Activated CD4-positive, alpha-beta T cell treated with anti-CD3 and anti-CD28 coated beads for 4 hours (primary cell): ENCODE results near the gene MRC1.
"Not testable (repeated sequence)": the region's sequence is repeated elsewhere in the genome, so short reads cannot be mapped to it uniquely, and the experiment has no call there.

Source experiments
- DNase-seq, 2 donors: peaks; one replicate each; pipeline ENCODE4 v3.0.0-alpha.2; 2020

Gene MRC1

DNA sequence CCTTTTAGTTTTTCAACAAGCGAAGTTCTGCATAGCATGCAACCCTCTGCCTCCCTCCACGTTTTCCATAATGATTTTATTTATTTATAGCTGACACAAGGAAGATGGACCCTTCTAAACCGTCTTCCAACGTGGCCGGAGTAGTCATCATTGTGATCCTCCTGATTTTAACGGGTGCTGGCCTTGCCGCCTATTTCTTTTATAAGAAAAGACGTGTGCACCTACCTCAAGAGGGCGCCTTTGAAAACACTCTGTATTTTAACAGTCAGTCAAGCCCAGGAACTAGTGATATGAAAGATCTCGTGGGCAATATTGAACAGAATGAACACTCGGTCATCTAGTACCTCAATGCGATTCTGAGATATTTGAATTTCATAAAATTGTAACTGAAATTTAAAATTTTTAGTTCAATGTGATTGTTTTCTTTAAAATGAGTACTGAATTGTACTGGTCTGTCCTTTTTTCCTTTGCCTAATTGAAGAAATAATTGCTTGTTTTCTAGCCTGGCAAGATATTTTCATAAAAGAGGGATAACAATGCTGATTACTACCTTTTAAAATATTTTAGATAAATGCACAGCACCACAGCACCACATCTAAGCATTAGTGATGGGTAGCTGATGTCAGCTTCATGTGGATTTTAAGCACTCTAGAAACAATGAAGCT is 101.1 kb downstream of the MRC1 start:
- no peak for DNase-seq

DNA sequence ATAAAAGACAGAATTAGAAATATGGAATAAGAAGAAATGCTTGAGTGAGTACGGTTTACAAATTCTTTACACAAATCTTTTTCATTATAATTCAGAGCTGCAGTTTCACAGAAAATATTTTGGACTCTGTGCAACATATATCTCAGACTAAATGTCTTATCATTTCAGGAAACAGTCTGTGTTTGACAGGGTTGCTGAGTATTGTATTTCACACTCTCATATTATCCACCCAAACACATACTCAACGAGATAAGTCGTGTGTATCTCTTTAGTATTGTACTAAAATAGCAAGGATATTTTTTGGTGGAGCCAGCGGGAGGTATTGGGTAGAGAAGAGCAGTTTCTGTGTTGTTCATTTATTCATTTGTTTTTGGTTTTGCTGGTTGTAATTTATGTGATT is 103.6 kb downstream of the MRC1 start:
- DNase-seq = no peak

DNA sequence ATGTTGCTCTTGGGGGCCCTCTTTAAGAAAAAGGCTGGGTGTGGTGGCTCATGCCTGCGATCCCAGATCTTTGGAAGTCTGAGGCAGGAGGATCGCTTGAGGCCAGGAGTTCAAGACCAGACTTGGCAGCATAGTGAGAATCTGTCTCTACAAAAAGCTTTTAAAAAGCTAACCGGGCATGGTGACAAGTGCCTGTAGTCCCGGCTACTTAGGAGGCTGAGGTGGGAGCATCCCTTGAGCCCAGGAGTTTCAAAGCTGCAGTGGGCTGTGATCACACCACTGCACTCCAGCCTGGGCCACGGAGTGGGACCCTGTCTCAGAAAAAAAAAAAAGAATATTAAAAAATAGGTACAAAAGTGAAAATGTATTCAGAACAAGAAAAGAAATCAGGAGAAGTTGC is 104.5 kb downstream of the MRC1 start:
- no peak for DNase-seq

DNA sequence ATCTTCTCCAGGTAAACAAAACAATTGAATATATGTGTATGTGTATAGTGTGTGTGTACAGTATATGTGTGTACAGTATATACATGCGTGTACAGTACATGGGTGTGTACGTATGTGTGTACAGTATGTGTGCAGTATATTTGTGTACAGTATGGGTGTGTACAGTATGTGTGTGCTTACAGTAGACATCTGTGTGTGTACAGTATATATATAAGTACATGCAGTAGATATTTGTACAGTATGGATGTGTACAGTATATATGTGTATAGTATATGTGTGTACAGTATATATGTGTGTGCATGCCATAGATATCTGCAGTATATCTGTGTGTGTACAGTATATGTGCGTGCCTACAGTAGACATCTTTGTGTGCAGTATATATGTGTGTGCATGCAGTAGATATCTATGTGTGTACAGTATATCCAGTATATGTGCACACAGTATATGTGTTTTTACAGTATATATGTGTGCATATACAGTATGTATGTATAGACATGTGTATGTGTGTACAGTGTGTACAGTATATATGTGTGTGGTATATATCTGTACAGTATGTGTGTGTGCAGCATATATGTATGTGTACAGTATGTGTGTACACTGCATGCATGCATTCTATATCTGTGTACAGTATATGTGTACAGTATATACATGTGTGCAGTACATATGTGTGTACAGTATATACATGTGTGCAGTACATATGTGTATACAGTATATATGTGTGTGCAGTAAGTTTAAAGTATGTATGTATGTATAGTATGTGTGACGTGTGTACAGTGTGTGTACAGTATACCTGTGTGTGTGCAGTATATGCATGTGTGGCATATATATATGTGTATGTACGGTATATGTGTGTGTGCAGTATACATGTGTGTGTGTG is 105.3 kb downstream of the MRC1 start:
- no peak for DNase-seq

DNA sequence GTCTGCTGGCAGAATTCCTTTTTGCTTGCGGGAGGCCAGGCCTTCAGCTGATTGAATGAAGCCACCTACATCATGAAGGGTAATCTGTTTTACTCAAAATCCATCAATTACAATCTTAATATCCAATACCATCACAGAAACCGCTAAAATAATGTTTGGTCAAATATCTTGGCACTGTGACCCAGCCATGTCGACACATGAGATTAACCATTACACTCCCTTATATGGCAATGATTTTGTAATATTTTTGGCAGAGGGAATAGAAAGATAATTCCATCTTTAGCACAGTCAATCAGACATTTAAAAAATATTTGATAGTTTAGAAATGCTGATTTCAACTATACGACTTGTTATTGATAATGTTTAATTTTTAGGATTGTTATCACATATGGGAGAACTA is 106.0 kb downstream of the MRC1 start:
- DNase-seq = no peak

DNA sequence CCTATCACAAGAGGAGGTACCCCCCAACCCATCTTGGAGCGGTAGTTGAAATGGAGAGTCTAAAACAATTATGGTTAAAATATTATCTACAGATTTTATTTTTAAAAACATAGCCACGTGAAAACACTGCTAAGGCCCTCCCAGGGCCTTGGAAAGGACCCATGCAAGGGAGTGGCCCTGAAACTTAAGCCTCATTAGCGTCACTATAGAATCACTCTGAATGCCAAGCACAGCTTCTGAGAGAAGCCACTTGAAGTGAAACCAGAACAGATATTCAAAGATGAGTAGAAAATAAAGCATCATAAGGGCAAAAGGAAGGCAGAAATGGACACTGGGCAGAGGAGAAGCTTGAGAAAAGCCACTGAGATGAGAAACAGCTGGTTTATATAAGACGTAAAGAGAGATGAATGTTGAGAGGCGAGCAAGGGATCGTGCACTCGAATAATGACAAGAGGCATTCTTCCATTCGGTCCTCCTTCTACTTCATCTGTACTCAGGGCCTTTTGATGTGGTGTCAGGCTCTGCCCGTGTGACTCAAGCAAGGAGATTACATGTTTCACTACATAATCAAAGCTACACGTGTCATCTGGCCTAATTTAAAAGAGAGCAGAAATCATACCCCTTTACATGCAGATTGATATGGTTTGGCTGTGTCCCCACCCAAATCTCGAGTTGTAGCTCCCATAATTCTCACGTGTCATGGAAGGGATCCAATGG is 109.2 kb downstream of the MRC1 start:
- DNase-seq = no peak

DNA sequence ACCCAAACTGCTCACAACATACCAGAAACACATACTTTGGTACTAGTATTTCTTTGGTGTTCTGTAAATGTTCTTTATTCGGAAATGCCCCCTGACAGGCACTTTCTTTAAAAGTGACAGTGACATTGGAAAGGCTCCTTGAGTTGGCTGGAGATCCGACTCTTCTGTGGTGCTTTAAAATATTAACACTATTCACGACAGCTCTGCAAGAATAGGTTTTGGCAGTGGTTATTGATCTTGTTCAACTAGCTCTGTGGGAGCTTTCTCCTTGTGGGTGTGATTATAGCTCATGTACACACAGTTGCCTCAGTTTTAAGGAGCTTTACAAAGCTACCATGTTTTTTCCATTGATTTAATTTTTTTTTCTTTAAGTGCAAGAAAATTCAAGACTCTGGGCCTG is 112.2 kb downstream of the MRC1 start:
- DNase-seq = no peak

DNA sequence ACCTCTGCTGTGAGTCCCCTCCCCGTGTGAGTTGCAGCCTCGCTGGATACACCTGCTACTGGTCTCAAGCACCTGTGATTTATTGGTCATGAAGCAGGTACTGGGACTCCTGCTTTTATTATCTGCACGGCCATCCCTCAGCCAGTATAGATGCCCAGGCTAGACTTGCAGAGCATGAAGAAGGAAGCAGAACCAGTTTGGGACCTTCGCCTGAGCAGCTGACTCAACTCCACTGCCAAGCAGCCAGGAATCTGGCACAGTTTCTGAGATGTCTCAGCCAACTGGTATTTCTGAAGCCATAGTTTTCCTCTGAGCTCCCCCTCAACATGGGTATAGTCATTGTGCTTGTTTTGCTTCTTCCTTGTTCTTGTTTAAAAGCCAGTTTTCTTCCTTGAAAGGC is 114.6 kb downstream of the MRC1 start:
- no peak for DNase-seq

DNA sequence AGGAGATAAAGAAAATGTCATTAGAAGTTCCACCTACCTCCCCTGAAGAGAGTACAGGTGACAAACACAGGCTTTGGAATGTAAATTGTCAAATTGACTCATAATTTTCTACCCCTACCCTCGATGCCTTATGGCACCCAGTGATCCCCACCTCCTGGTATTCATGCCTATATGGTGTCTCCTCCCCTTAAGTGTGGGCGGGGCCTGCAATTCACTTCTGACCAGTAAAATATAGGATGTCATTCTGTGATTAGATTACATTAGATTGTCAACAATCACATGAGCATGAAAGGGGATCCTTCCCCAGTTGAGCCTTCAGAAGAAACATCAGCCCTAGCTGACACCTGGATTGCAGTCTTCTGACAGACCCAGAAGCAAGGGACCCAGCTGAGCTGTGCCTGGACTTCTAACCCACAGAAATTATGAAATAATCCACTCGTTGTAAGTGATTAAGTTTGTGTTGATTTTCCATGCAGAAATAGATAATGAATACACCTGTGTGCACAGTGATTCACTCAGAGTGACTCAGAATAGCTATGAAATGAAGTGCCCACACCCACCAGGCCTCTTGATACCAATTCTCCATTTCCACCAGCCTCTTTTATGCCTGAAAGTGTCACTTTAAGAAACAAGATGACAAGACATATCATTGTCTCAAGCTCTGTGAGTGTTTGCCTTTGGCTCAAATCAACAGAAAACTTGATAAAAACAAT is 134.0 kb downstream of the MRC1 start:
- no peak for DNase-seq

DNA sequence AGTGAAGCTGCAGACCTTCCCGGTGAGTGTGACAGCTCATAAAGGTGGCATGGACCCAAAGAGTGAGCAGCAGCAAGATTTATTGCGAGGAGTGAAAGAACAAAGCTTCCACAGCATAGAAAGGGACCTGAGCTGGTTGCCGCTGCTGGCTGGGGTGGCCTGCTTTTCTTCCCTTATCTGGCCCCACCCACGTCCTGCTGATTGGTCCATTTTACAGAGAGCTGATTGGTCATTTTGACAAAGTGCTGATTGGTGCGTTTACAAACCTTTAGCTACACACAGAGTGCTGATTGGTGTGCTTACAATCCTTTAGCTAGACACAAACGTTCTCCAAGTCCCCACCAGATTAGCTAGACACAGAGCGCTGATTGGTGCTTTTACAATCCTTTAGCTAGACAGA is 141.1 kb downstream of the MRC1 start:
- DNase-seq = not testable (repeated sequence)

DNA sequence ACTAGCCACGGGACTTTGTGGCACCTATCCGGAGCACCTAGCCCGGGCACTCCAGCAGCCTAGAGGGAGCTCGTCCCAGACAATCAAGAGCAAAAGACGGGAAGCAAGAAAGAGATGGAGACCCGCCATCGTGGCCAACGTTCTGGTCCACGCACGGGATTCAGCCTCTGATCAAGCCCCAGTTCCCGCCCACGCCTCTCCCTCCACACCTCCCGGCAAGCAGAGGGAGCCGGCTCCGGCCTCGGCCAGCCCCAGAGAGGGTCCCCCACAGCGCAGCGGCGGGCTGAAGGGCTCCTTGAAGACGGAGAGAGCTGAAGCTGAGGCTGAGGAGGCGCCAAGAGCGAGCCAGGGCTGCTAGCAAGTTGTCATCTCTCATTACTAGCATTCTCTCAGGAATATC is 141.6 kb downstream of the MRC1 start:
- DNase-seq = no peak

DNA sequence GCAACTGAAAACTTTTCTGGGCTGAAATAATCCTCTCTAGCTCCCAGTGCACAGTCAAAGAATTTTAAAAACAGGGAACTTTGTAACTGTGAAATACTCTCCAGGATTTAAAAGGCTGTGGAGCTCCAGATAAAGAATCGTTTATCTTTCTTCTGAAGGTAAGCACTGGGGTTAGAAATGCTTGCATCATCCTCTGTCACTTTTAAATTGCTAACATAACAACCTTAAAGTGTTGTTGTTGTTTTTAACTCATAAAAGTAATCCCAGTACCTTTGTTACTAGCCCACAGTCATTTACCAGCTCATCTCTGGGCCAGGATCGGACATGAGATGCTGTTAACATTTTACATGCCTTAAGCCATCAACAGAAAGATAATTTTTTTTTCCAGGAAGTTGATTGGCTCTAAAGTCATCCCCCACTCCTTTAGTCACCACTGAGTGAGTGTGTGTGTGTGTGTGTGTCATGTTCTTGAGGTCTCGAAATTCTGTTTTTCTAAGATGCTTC is 142.8 kb downstream of the MRC1 start, which contains the start of gene SLC39A12:
SLC39A12 (plus strand) TSS at position 51 of the 504 bp plus-strand sequence. CDS start 1,359 bp downstream, outside the sequence.
- no peak for DNase-seq

DNA sequence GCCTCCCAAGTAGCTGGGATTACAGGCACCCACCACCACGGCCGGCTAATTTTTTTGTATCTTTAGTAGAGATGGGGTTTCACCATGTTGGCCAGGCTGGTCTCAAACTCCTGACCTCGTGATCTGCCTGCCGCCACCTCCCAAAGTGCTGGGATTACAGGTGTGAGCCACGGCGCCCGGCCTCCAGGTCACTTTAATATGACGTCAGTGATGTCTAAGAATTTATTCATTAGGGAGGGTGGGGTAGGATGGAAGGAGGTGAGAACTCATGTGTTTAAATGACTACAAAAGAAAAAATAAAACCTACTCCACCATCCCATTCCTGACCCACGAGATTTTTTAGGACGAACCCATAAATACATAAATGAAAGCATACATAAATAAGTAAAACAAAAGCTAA is 145.2 kb downstream of the MRC1 start:
- DNase-seq = not testable (repeated sequence)

DNA sequence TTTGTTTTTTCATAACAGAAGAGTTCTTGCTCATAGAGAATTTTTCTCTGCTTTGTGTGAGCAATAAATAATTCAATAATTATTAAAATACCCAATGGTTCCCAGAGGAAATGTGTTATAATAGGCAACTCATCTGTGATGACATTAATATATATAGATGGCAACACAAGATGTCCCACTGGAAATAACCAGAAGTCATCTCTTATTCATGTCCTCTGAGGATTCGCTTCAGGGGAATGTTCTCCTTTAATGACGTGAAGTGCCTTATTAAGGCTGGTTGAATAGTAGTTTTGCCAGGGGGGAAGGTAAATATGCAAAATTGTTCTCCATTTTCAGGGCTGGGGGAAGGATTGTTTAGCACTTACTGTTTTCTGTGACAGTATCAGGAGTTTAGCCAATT is 145.7 kb downstream of the MRC1 start:
- no peak for DNase-seq

DNA sequence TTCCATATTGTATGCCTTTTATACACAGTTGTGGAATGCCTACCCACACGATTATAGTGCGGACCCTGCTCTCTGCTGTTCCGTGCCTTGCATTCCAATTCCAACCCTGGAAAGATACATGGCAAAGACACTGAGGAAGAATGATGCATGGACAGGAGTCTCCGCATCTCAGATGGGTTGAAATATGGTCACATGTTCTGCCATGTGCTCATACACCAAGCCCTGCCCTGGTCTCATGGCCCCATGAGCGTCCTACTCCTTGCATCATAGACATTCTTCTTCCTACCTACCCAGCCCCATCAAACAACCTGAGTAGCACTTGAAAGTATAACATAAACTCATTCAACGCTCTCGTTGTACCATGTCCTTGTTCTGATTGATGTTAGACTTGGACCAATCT is 148.9 kb downstream of the MRC1 start:
- DNase-seq = no peak

DNA sequence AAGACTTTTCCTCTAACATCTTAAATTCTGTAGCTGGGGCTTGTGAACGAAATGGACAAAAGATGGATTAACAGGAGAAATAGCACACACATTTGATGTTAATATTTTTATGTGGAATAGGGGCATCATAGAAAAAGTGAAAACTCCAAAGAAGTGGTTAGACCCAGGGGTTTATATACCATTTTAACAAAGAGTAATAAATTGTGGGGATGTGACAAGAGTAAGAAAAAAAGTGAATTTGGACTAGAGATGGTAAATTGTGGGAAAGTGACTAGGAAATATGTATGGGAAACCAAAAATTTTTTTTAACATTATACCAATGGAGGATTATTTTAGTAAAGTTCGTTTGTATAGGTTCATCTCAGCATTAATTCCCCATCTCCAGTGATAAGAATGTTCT is 150.7 kb downstream of the MRC1 start:
- DNase-seq = no peak
